Mesenchymal stem cell (in vitro differentiated cells and primary cell): Measurements from ENCODE around the gene PILRB.

ENCODE experiments used
- DNase-seq: peaks from one replicate; pipeline ENCODE4 v3.0.0-alpha.2; 2013
- H2AFZ ChIP-seq: one replicate; pipeline ENCODE4 v1.6.1; 2013; ENCODE audit warnings: low read depth, mild to moderate bottlenecking, control low read depth, inconsistent platforms, low read length, moderate library complexity
- H2AK5ac ChIP-seq: 2 replicates; pipeline ENCODE4 v1.6.1; 2013; ENCODE audit warnings: low read length, moderate library complexity, mild to moderate bottlenecking, inconsistent platforms; ENCODE audit not compliant: severe bottlenecking
- H2BK120ac ChIP-seq: one replicate; pipeline ENCODE4 v1.6.1; 2013; ENCODE audit warnings: low read depth, mild to moderate bottlenecking, inconsistent platforms, low read length, moderate library complexity
- H2BK12ac ChIP-seq, 2 experiments: one replicate each; pipeline ENCODE4 v1.6.1; 2013; ENCODE audit warnings: inconsistent platforms in 2 of 2, low read length in 2 of 2, mild to moderate bottlenecking in 2 of 2, moderate library complexity in 2 of 2, control low read depth in 1 of 2
- H2BK15ac ChIP-seq: one replicate; pipeline ENCODE4 v1.6.1; 2013; ENCODE audit warnings: mild to moderate bottlenecking, low read depth, inconsistent platforms; ENCODE audit not compliant: poor library complexity, severe bottlenecking
- H2BK5ac ChIP-seq: 2 replicates; pipeline ENCODE4 v1.6.1; 2013; ENCODE audit warnings: low read depth, mild to moderate bottlenecking, low read length, control low read depth, inconsistent platforms; ENCODE audit not compliant: poor library complexity, severe bottlenecking
- H3K14ac ChIP-seq, 2 experiments: one replicate each; pipeline ENCODE4 v1.6.1; 2013; ENCODE audit warnings: inconsistent platforms in 2 of 2, low read length in 2 of 2, control low read depth in 1 of 2, mild to moderate bottlenecking in 1 of 2, moderate library complexity in 1 of 2
- H3K18ac ChIP-seq, 2 experiments: one replicate each; pipeline ENCODE4 v1.6.1; 2013; ENCODE audit warnings: inconsistent platforms in 2 of 2, low read length in 2 of 2, control low read depth in 1 of 2, low read depth in 1 of 2, mild to moderate bottlenecking in 1 of 2
- H3K23ac ChIP-seq, 2 experiments: one replicate each; pipeline ENCODE4 v1.6.1; 2013; ENCODE audit warnings: inconsistent platforms in 2 of 2, low read length in 2 of 2, mild to moderate bottlenecking in 2 of 2, moderate library complexity in 2 of 2, control low read depth in 1 of 2
- H3K27ac ChIP-seq: 2 replicates; pipeline ENCODE4 v1.5.1; 2013; ENCODE audit warnings: mild to moderate bottlenecking, moderate library complexity, low read length, control low read depth, inconsistent platforms; ENCODE audit not compliant: poor library complexity, severe bottlenecking
- H3K27me3 ChIP-seq, 2 experiments: 2 replicates each; pipeline versions ENCODE4 v1.6.1 to v1.7.0; 2013; ENCODE audit warnings: low read length in 2 of 2, mild to moderate bottlenecking in 2 of 2, moderate library complexity in 2 of 2, control low read depth in 1 of 2, inconsistent platforms in 1 of 2; ENCODE audit not compliant: control insufficient read depth in 1 of 2, insufficient read depth in 1 of 2
- H3K36me3 ChIP-seq, 2 experiments: 2 replicates each; pipeline versions ENCODE4 v1.6.1 to v1.7.0; 2013; ENCODE audit warnings: low read length in 2 of 2, control low read depth in 1 of 2, inconsistent platforms in 1 of 2, low read depth in 1 of 2, mild to moderate bottlenecking in 1 of 2; ENCODE audit not compliant: insufficient read depth in 2 of 2, control insufficient read depth in 1 of 2
- H3K4ac ChIP-seq, 2 experiments: one replicate each; pipeline ENCODE4 v1.6.1; 2013; ENCODE audit warnings: inconsistent platforms in 2 of 2, low read length in 2 of 2, mild to moderate bottlenecking in 2 of 2, moderate library complexity in 2 of 2, control low read depth in 1 of 2, low read depth in 1 of 2
- H3K4me1 ChIP-seq: 2 replicates; pipeline ENCODE4 v1.6.1; 2013; ENCODE audit warnings: low read depth, low read length, control low read depth; ENCODE audit not compliant: control insufficient read depth, insufficient read depth
- H3K4me2 ChIP-seq: 2 replicates; pipeline ENCODE4 v1.6.1; 2013; ENCODE audit warnings: low read length, mild to moderate bottlenecking, inconsistent platforms; ENCODE audit not compliant: poor library complexity, severe bottlenecking
- H3K4me3 ChIP-seq, 2 experiments: 2 replicates each; pipeline versions ENCODE4 v1.5.1 to v1.7.0; 2013; ENCODE audit warnings: low read length in 2 of 2, mild to moderate bottlenecking in 2 of 2, control low read depth in 1 of 2, low read depth in 1 of 2; ENCODE audit not compliant: insufficient read depth in 1 of 2
- H3K79me1 ChIP-seq: replicated peaks from 2 replicates; pipeline ENCODE4 v1.6.1; 2013; ENCODE audit warnings: mild to moderate bottlenecking, control low read depth, low read length, inconsistent platforms; ENCODE audit not compliant: poor library complexity, severe bottlenecking
- H3K9ac ChIP-seq: 2 replicates; pipeline ENCODE4 v1.7.0; 2013; ENCODE audit warnings: mild to moderate bottlenecking, low read length, moderate library complexity
- H3K9me3 ChIP-seq: 2 replicates; pipeline ENCODE4 v1.7.0; 2013; ENCODE audit warnings: mild to moderate bottlenecking, low read length; ENCODE audit not compliant: control insufficient read depth
- H4K8ac ChIP-seq: one replicate; pipeline ENCODE4 v1.6.1; 2013; ENCODE audit warnings: inconsistent platforms, mild to moderate bottlenecking, low read length, moderate library complexity
- H4K91ac ChIP-seq: one replicate; pipeline ENCODE4 v1.6.1; 2013; ENCODE audit warnings: mild to moderate bottlenecking, low read length, inconsistent platforms
- whole genome bisulfite sequencing: methylation state at CpG from one replicate; pipeline ENCODE4 v1.1.7; 2013; ENCODE audit warnings: mixed read lengths; 5-methylcytosine and 5-hydroxymethylcytosine counted together

Gene PILRB

DNA sequence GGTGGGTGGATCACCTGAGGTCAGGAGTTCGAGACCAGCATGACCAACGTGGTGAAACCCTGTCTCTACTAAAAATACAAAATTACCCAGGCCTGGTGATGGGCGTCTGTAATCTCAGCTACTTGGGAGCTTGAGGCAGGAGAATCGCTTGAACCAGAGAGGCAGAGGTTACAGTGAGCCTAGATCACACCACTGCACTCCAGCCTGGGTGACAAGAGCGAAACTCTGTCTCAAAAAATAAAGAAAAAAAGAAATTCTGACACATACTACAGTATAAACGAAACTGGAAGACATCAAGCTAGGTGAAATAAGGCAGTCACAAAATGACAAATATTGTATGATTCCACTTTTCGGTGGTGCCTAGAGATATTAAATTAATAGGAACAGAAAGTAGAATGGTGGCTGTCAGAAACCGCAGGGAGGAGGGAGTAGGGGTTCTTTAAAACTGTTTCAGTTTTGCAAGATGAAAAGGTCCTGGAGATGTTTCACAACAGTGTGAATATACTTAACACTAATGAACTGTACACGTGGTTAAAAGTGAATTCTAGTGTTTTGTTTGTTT lies 38.6 kb downstream of the PILRB start:
- Histone ChIP-seq H3K9me3 (no peaks in the 10 kb centered on the region), H2AFZ (no peak overlapping the region), H4K91ac (no peak overlapping the region), H4K8ac (no peak overlapping the region), H3K18ac (no peak overlapping the region), H3K4me3 (no peak overlapping the region), H2BK120ac (no peak overlapping the region), H3K79me1 (no peaks in the 10 kb centered on the region), H3K27me3 (peaks cover 27 to 49% of the 10 kb centered on the region in 2 experiments), H3K14ac (no peak overlapping the region), H2AK5ac (no peak overlapping the region), H3K27ac (no peak overlapping the region), H3K4me1 (no peaks in the 10 kb centered on the region), H3K9ac (no peak overlapping the region), H2BK15ac (no peak overlapping the region), H3K4me2 (no peak overlapping the region), H3K23ac (no peak overlapping the region), H2BK5ac (no peak overlapping the region), H3K4ac (no peak overlapping the region), H3K36me3 (no peaks in the 10 kb centered on the region), H2BK12ac (no peak overlapping the region)
- 86% methylated on average over 7 of the region's 9 CpGs for WGBS
- DNase-seq = no peak

DNA sequence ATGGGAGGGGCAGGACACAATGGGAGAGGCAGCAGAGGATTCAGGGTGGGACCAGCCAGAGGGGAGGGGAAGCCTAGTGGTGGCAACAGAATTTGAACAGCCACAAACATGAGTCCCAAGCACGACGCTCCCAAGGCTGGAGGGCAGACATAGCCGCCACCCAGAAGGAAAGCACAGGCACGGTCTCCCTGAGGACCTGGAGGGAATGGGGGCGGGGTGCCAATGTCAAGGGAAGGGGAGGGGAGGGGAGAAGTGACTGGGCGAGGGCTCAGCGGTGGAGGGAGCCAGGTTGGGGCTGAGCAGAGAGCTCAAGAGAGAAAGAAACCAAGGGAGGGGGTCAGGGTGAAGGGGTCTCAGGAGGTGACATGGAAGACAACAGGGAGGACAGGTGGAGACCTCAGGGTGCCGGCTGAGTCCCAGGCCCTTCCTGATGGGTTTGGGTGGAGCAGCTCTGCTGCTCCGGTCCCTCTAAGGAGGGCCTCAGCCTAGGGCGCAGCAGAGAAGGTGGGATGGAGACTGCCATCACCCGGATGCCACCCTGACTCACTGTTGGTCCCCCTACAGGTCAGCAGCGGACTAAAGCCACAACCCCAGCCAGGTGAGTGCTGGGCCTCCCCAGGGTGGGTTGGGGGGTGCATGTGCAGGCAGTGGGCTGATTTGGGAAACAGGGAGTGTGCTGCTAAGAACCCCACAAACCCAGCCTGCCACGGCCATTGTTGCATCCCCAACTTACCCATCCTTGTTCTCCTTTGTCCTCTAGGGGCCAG lies 39.6 kb downstream of the PILRB start:
- Histone ChIP-seq H2AK5ac (no peak overlapping the region), H4K8ac (no peak overlapping the region), H3K18ac (no peak overlapping the region), H3K4me3 (peak overlapping the region in 1 of 2 experiments; percentile 8), H3K27me3 (peaks cover 27 to 48% of the 10 kb centered on the region in 2 experiments), H2BK5ac (no peak overlapping the region), H3K27ac (no peak overlapping the region), H3K23ac (no peak overlapping the region), H2BK120ac (no peak overlapping the region), H3K4me1 (no peaks in the 10 kb centered on the region), H3K4me2 (no peak overlapping the region), H3K9me3 (no peaks in the 10 kb centered on the region), H3K9ac (no peak overlapping the region), H3K14ac (peak overlapping the region in 1 of 2 experiments; percentile 46), H3K4ac (no peak overlapping the region), H2AFZ (no peak overlapping the region), H4K91ac (peak overlapping the region; percentile 59), H3K36me3 (no peaks in the 10 kb centered on the region), H2BK15ac (no peak overlapping the region), H3K79me1 (no peaks in the 10 kb centered on the region), H2BK12ac (no peak overlapping the region)
- 60% methylated on average over 13 of the region's 13 CpGs for WGBS
- DNase-seq = no peak

DNA sequence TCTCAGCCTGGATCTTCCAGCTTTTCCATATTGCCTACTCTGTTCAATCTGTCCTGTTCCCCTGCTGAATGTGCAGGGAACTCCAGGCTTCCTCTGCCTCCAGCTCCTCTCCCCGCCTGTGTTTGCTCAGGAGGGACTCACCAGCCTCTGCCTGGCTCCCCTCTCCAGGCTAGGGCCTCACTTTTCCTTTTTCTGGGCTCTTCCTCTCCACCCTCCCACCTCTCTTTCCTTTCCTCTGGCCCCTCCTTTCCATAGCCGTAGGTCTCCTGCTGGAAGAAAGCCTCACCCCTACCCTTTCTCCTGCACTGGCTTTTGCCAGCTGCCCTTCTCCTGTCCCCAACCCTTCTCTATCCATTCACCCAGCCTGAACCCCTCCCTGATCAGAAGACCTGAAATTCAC lies 40.3 kb downstream of the PILRB start:
- H3K4me2 ChIP-seq = no peak overlapping the region
- H3K4me3 ChIP-seq = no peak overlapping the region
- H4K8ac ChIP-seq = no peak overlapping the region
- no peak overlapping the region for H3K14ac ChIP-seq
- H3K27me3 ChIP-seq = peaks cover 27 to 48% of the 10 kb centered on the region in 2 experiments
- H3K36me3 ChIP-seq = no peaks in the 10 kb centered on the region
- no peak overlapping the region for H3K9ac ChIP-seq
- no peak overlapping the region for H3K18ac ChIP-seq
- H2BK15ac ChIP-seq = no peak overlapping the region
- H3K23ac ChIP-seq = no peak overlapping the region
- no peak overlapping the region for H4K91ac ChIP-seq
- H3K27ac ChIP-seq = no peak overlapping the region
- no peak overlapping the region for H2BK12ac ChIP-seq
- H3K4me1 ChIP-seq = no peaks in the 10 kb centered on the region
- no peak overlapping the region for H3K4ac ChIP-seq
- no peak overlapping the region for H2AK5ac ChIP-seq
- no peaks in the 10 kb centered on the region for H3K9me3 ChIP-seq
- H3K79me1 ChIP-seq = no peaks in the 10 kb centered on the region
- H2BK120ac ChIP-seq = no peak overlapping the region
- 30% methylated on average over 2 of the region's 2 CpGs for WGBS
- no peak overlapping the region for H2BK5ac ChIP-seq
- H2AFZ ChIP-seq = no peak overlapping the region
- no peak for DNase-seq

DNA sequence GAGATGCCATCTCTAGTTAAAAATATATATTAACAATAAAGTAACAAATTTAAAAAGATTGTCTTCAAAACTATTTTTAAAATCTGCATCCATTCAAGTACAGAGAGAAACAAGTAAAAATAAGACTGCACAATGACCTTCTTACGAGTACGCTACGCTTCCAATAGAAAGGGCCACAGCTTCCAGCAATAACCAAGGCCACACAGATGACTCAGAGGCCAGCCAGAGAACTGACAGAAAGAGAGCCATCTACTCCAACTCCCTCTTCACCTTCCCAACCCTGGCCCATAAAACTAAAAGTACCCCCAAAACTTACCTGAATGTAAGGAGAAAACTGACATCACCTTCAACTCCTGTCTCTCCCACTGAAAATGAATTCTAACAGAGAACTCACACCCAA lies 42.1 kb downstream of the PILRB start:
- Histone ChIP-seq H2BK15ac (no peak overlapping the region), H3K18ac (no peak overlapping the region), H3K4ac (no peak overlapping the region), H3K4me3 (no peak overlapping the region), H3K4me2 (no peak overlapping the region), H3K79me1 (no peaks in the 10 kb centered on the region), H3K14ac (no peak overlapping the region), H3K27me3 (peaks cover 25 to 48% of the 10 kb centered on the region in 2 experiments), H3K9me3 (no peaks in the 10 kb centered on the region), H3K23ac (no peak overlapping the region), H2AK5ac (no peak overlapping the region), H2AFZ (no peak overlapping the region), H3K27ac (no peak overlapping the region), H2BK12ac (no peak overlapping the region), H2BK5ac (no peak overlapping the region), H4K91ac (no peak overlapping the region), H3K36me3 (no peaks in the 10 kb centered on the region), H4K8ac (no peak overlapping the region), H3K4me1 (no peaks in the 10 kb centered on the region), H2BK120ac (no peak overlapping the region), H3K9ac (no peak overlapping the region)
- no peak for DNase-seq
- WGBS = 95% methylated on average over 3 of the region's 3 CpGs
